NT2/D1 (cell line): ENCODE results near the gene TRAM2.

Source experiments
- SUZ12 ChIP-seq: IDR thresholded peaks from 2 replicates; pipeline ENCODE4 v1.6.1; 2011; ENCODE audit not compliant: insufficient read length, insufficient read depth; ENCODE audit errors: extremely low read depth
- ZNF274 ChIP-seq: IDR thresholded peaks from 2 replicates; pipeline ENCODE4 v1.6.1; 2011; ENCODE audit warnings: mild to moderate bottlenecking, low read depth, low read length

DNA sequence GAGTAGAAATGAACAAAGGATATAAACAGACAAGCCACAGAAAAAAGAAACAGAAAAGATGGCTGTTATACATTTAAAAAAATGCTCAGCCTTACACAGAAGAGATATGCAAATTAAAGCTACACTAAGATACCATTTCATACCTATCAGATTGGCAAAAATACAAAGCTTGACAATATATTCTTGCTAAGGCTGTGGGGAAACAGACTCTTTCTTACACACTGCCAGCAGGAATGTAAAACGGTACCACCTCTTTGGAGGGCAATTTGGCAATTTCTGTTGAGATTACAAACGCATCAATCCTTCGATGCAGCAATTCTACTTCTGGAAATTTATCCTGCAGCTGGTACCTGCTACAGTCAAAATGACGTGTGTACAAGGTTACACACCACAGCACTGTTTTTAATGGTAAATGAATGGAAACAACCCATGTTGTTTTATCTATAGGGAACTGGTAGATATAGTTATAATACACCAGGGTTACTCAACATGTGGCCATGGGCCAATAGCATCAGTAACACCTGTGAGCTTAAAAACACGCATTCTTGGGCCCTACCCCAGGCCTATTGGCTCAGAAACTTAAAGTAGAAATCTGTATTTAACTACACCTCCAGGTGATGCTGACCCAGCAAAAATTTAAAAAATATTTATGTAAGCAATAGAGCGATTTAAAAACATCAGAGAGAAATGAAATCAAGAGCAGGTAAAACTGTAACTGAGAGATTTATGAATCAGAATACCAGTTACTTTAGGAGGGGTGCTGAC, 53.3 kb downstream of the TRAM2 start:
- TF ChIP-seq SUZ12: no peak
- no peak for TF ChIP-seq ZNF274
